ENCODE data around the gene LARGE1. TPM values are rescaled to one million over a fixed set of nuclear protein-coding genes. Genes with fewer than 3 reads are reported as not detected.

Gene LARGE1
- total and polyA plus RNA-seq, 2 of the 13 experiments (the other 11 are each of a cell fraction or from before 2014, with no cell fraction given) = 8.4 to 11.0 TPM

DNA sequence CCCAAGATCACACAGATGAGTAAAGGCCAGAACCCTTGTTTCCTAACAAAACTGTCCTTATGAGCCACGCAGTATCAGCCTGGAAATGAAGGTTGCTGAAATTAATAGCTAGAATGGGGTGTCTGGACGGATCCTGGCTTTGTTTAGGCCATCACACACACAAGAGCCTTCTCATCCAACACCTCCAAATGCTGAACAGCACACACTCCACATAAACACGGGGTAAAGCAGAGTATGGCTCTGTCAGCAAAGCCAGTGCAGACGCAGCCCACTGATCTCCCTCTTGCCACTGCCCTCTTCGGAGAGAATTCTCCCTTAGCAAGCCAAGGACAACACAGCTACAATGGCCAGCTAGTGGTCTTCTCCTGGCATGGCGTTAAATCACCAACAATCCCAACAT is 469.5 kb downstream of the LARGE1 start (continued):
- TF ChIP-seq, protein P1, sequence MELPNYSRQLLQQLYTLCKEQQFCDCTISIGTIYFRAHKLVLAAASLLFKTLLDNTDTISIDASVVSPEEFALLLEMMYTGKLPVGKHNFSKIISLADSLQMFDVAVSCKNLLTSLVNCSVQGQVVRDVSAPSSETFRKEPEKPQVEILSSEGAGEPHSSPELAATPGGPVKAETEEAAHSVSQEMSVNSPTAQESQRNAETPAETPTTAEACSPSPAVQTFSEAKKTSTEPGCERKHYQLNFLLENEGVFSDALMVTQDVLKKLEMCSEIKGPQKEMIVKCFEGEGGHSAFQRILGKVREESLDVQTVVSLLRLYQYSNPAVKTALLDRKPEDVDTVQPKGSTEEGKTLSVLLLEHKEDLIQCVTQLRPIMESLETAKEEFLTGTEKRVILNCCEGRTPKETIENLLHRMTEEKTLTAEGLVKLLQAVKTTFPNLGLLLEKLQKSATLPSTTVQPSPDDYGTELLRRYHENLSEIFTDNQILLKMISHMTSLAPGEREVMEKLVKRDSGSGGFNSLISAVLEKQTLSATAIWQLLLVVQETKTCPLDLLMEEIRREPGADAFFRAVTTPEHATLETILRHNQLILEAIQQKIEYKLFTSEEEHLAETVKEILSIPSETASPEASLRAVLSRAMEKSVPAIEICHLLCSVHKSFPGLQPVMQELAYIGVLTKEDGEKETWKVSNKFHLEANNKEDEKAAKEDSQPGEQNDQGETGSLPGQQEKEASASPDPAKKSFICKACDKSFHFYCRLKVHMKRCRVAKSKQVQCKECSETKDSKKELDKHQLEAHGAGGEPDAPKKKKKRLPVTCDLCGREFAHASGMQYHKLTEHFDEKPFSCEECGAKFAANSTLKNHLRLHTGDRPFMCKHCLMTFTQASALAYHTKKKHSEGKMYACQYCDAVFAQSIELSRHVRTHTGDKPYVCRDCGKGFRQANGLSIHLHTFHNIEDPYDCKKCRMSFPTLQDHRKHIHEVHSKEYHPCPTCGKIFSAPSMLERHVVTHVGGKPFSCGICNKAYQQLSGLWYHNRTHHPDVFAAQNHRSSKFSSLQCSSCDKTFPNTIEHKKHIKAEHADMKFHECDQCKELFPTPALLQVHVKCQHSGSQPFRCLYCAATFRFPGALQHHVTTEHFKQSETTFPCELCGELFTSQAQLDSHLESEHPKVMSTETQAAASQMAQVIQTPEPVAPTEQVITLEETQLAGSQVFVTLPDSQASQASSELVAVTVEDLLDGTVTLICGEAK (IDR thresholded peaks at IDR 0.05) = no peak
- TF ChIP-seq, protein P1 (CRISPR knock-in tag; IDR thresholded peaks at IDR 0.05) = no peak
- TF ChIP-seq ZNF878 (CRISPR knock-in tag; IDR thresholded peaks at IDR 0.05) (no peak), ZNF263 (CRISPR knock-in tag; IDR thresholded peaks at IDR 0.05) (no peak), CBX1 (IDR thresholded peaks at IDR 0.05; ENCODE audit: low read depth) (no peak), ZFX (CRISPR knock-in tag; IDR thresholded peaks at IDR 0.05; ENCODE audit: low read depth) (no peak), ZNF337 (CRISPR knock-in tag; IDR thresholded peaks at IDR 0.05; ENCODE audit: borderline replicate concordance, low read depth) (no peak), FOXA1 (IDR thresholded peaks at IDR 0.05) (no peak), FOXA1 (CRISPR knock-in tag; IDR thresholded peaks at IDR 0.05) (no peak), ZNF207 (IDR thresholded peaks at IDR 0.05; ENCODE audit: borderline replicate concordance) (no peak), CBX2 (IDR thresholded peaks at IDR 0.05; ENCODE audit: low read depth, low read length) (no peak), CBX2 (CRISPR knock-in tag; IDR thresholded peaks at IDR 0.05; ENCODE audit: low read depth) (no peak), MZF1 (CRISPR knock-in tag; IDR thresholded peaks at IDR 0.05; ENCODE audit: borderline replicate concordance) (no peak)
- TF ChIP-seq, protein P2, sequence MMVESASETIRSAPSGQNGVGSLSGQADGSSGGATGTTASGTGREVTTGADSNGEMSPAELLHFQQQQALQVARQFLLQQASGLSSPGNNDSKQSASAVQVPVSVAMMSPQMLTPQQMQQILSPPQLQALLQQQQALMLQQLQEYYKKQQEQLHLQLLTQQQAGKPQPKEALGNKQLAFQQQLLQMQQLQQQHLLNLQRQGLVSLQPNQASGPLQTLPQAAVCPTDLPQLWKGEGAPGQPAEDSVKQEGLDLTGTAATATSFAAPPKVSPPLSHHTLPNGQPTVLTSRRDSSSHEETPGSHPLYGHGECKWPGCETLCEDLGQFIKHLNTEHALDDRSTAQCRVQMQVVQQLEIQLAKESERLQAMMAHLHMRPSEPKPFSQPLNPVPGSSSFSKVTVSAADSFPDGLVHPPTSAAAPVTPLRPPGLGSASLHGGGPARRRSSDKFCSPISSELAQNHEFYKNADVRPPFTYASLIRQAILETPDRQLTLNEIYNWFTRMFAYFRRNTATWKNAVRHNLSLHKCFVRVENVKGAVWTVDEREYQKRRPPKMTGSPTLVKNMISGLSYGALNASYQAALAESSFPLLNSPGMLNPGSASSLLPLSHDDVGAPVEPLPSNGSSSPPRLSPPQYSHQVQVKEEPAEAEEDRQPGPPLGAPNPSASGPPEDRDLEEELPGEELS (CRISPR knock-in tag; IDR thresholded peaks at IDR 0.05) = no peak
- TF ChIP-seq, protein P3, sequence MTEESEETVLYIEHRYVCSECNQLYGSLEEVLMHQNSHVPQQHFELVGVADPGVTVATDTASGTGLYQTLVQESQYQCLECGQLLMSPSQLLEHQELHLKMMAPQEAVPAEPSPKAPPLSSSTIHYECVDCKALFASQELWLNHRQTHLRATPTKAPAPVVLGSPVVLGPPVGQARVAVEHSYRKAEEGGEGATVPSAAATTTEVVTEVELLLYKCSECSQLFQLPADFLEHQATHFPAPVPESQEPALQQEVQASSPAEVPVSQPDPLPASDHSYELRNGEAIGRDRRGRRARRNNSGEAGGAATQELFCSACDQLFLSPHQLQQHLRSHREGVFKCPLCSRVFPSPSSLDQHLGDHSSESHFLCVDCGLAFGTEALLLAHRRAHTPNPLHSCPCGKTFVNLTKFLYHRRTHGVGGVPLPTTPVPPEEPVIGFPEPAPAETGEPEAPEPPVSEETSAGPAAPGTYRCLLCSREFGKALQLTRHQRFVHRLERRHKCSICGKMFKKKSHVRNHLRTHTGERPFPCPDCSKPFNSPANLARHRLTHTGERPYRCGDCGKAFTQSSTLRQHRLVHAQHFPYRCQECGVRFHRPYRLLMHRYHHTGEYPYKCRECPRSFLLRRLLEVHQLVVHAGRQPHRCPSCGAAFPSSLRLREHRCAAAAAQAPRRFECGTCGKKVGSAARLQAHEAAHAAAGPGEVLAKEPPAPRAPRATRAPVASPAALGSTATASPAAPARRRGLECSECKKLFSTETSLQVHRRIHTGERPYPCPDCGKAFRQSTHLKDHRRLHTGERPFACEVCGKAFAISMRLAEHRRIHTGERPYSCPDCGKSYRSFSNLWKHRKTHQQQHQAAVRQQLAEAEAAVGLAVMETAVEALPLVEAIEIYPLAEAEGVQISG (CRISPR knock-in tag; IDR thresholded peaks at IDR 0.05) = no peak
- TF ChIP-seq, protein P4, sequence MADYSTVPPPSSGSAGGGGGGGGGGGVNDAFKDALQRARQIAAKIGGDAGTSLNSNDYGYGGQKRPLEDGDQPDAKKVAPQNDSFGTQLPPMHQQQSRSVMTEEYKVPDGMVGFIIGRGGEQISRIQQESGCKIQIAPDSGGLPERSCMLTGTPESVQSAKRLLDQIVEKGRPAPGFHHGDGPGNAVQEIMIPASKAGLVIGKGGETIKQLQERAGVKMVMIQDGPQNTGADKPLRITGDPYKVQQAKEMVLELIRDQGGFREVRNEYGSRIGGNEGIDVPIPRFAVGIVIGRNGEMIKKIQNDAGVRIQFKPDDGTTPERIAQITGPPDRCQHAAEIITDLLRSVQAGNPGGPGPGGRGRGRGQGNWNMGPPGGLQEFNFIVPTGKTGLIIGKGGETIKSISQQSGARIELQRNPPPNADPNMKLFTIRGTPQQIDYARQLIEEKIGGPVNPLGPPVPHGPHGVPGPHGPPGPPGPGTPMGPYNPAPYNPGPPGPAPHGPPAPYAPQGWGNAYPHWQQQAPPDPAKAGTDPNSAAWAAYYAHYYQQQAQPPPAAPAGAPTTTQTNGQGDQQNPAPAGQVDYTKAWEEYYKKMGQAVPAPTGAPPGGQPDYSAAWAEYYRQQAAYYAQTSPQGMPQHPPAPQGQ (CRISPR knock-in tag; IDR thresholded peaks at IDR 0.05; ENCODE audit: borderline replicate concordance) = no peak
